CD4-positive, alpha-beta T cell treated with Interleukin-15 for 1 hour (primary cell): ENCODE results near the gene MLLT1.

Source experiments
- DNase-seq: peaks from one replicate; pipeline ENCODE4 v3.0.0-alpha.2; 2020

The MLLT1 gene

GRCh38 chr19:6204866-6205723, 74.7 kb downstream of the MLLT1 start:
- no peak for DNase-seq

DNA sequence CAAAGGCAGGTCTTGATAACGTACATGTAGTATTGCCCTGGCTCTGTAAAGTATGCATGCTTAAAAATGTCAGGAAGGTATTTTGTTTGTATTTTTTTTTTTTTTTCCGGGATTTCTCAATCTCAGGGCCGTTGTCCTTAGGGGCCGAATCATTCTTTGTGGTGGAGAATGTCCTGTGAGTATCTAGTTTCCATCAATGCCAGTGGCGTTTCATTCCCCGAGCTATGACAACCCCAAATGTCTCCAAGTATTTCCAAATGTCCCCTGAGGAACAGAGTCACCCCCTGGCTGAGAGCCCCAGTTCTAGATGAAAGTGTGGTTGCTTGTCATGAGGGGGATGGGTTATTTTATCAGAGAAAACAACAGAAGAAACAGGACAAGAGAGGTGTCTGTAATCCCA, 75.6 kb downstream of the MLLT1 start:
- no peak for DNase-seq

- peak; percentile 99 for DNase-seq
Observed at GRCh38 chr19:6199240-6199994, 80.4 kb downstream of the MLLT1 start.

GRCh38 chr19:6198896-6199239, 80.9 kb downstream of the MLLT1 start:
- no peak for DNase-seq

DNA sequence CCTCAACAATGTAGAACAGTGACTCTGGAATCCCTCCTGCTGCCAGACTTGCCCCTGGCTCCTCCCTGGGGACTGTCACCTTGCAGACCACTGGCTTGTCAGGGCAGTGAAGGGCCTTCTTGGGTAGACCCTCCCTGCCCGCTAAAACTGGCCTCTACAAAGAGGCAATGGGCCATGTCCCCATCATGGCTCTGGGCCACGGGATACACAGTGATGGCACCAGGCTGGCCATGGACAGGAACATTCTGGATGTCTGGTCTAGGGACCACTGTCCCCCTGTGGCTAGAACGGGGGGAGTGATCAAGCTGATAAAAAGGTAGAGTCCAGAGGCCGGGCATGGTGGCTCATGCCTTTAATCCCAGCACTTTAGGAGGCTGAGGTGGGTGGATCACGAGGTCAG, 83.4 kb downstream of the MLLT1 start:
- no peak for DNase-seq

DNA sequence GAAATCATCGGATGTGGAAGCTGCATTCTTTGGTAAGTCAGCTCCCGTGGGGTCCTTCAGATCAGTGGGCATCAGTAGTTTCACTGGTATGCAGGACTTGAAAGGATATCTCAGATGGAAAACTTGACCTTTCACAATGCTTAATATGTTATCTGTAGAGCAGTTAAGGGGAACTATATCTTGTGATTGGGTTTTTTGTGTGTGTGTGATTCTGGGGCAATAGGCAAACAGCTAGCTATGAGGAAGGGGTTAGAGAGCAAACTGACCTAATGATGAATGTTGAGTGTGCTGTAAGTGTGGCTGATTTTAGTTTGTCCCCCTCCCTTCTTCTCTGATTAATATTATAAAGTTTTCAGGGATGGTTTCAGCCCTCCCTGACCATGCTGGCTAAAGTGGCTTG, 91.0 kb downstream of the MLLT1 start:
- no peak for DNase-seq

DNA sequence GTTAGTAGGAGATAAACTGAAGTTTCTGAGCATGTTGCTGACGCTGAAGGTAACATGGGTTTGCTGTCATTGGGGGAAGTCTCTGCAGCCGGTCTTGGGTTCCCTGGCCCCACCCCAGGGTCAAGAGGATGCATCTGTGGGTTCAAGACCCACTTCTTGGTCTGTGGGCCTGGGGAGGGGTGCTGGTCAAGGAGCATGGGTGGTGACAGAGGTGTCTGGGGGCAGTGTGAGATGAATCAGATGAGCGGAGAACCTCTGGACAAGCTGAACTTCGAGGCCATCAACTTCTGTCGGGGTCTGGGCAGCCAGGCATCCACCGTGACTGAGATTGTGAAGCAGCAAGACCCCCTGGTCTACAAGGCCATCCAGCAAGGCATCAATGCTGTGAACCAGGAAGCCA, 92.4 kb downstream of the MLLT1 start:
- DNase-seq = no peak

DNA sequence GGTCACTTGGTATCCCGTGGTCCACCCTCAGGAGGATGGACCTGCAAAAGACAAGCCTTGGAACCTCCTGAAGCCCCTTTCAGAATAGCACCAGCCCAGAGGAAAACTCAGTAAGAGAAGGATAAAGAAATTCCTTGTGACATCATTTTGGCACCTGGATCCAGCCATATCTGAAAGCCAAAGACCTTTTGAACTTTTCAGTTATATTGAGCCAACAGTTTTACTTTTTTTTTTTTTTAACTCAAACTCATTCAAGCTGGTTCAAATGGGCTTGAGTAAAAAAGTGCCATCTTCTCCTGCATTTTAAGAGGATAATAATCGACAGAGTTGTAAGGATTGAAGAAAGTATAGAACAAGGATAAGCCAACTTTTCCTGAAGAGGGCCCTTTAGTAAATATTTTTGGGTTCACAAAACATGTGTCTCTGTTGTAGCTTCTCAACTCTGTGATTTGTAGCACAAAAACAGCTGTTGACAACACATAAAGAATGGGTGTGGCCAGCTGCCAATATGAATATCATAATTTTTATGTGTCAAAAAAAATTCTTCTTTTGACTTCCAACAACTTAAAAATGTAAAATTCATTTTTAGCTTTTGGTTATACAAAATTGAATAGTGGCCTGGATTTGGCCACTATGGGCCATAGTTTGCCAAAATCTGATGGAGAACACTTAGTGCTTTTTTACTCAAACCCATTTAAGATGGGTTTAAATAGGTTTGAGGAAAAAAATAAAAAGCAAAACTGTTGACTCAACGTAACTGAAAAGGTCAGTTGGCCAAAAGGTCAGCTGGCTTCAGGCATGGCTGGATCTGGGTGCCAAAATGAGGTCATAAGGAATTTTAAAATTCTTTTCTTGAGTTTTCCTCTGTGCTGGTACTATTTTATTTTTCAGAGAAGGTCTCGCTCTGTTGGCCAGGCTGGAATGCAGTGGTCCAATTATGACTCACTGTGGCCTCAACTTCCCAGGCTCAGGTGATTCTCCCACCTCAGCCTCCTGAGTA, 93.6 kb downstream of the MLLT1 start:
- no peak for DNase-seq

DNA sequence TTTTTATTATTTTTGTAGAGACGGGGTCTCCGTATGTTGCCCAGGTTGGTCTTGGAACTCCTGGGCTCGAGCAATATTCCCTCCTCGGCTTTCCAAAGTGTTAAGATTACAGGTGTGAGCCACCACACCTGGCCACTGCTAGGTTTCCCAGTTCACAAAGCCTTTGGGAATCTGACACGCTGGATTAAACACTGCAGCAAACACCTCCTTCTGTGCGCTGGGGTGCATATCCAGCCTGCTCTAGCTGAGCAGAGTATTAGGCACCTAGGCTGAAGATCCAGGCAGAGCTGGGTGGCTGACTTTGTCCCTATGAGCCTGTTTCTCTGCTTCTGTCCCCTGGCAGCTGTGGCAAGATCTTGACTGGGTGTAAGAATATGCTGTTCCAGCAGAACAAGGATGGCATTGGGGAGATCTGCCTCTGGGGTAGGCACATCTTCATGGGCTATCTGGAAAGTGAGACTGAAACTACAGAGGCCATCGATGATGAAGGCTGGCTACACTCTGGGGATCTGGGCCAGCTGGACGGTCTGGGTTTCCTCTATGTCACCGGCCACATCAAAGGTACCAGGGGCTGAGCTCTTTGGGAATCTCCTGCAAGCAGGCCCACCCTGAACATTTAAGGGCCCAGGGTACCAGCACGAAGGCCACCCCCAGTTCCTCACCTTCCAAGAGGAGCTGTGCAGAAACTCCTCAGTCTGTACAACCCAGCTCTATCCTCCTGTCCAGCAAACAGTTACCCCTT, 94.5 kb downstream of the MLLT1 start:
- no peak for DNase-seq

DNA sequence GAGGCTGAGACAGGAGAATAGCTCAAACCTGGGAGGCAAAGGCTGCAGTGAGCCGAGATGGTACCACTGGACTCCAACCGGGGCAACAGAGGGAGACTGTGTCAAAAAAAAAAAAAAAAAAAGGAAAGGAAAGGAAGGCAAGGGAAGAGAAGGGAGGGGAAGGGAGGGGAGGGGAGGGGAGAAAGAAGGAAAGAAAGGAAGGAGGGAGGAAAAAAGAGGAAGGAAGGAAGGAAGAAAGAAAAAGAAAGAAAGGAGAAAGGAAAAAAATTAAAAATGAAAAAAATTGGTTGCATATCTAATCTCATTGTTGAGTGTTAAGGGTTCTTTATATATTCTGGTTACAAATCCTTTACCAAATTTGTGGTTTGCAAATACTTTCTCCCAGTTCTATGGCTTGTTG, 98.7 kb downstream of the MLLT1 start:
- no peak for DNase-seq

- no peak for DNase-seq
Observed at GRCh38 chr19:6173190-6173589, 106.6 kb downstream of the MLLT1 start.

DNA sequence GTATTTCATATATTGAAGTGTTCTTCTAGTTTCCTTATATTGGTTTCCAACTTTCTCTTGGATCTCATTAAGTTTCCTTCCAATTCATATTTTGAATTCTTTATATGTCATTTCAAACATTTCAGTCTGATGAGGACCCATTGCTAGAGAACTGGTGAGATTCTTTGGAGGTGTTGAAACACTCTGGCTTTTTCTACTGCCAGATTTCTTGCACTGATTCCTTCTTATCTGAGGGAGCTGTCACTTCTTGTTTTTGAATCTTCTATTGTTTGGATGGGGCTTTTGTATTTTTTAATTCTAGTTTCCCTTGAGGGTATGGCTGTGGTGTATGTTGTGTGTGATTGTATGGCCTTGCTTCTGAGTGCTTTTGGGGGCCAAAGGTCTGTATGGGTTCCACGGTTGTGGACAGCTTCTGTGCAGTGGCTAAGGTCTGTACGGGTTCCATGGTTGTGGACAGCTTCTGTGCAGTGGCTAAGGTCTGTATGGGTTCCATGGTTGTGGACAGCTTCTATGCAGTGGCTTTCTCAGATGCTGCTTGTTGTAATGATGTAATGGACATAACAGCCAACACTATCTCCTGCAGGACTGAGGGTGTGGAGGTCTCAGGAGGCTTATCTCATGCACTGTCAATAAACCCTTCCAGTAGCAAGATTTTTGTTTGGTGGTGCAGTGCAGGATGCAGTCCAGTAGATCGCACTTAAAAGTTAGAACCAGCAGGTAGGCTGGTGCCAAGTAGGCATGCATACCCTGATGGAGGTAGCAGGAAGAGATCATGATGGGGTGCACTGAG, 107.5 kb downstream of the MLLT1 start:
- DNase-seq = no peak

DNA sequence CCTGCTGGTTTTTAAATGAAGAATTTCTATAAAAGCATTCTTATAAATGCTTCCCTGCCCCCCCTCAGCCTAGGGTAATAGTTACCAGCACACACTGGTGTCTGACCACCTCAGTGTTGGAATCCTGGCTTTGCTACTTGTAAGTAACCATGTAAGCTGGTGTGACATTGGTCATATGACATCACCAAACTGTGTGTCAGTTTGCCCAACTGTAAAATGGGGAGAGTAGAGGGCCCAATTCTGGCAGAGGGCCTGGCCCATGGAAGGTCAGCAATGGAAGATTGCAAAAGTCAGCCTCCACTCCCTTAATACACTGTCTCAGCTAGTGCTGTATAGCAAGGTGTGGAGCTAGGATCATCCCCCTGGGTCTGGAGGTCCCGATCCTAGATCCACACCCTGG, 112.7 kb downstream of the MLLT1 start:
- DNase-seq = no peak

DNA sequence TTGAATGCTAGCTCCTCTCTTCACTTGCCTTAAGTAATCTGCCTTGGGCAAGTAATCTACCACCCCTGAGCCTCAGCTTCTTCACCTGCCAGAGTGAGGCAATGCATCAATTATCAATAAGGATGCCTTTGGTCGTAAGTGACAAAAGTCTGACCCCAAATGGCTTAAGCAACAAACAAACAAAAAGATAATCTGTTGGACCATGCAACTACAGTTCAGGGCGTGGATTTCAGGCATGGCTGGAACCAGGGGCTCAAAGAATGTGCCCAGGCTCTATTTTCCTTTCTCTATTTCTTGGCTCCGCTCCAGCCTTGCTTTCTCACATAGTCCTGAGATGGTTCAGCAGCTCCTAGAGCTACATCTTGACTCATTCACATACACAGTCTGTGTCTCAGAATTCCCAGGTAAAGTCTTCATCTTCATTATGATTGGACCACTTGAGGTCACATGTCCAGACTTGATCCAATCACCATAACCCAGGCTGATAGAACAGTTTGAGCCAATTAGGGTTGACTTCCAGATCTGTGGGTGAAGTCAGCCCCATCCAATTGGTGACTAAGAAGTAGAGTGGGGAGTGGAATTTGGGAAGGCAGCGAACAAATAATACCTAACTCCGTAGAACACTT, 114.8 kb downstream of the MLLT1 start:
- no peak for DNase-seq

GRCh38 chr19:6161271-6161850, 118.4 kb downstream of the MLLT1 start:
- DNase-seq = peak; percentile 86
